Measurements from ENCODE around the gene CELF1. TPM values are rescaled to one million over a fixed set of nuclear protein-coding genes. Genes with fewer than 3 reads are reported as not detected.
A peak's percentile ranks its signal among the peaks of the same experiment; 100 is the strongest.

Gene CELF1
- total RNA-seq, 4 donors from 2014 or later, result 87.3 to 144 (median 111) TPM

DNA sequence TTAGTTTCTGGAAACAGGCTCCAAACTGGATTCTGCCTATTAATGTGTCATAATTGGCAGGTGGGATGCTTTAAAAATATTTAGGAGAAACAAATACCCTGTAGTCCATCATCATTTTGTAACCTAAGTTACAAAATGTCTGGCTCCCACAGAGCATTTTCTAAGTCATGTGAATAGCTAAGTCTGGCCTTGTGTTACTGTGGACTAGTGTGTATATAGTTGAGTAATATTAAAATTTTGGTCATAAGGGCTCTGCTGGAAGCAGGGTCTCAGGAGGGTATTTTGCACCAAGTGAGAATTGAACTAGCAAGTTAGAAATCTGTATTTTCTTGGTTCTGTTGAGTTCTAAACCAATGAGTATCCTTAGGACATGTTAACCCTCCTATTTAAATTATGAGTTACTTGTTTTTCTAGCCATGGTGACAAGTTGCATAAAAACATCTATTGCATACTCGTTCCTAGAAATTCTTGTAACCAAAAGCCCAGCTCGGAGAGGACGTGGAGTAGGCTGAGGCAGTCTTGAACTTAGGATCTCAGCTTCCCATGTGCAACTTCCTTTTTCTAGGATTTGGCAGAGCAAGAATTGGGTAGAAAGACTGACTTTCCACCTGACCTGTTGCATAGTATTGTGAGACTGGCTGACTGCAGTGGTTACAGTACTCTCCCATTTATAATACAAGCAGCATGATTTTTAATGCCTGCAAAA, 17.9 kb upstream of the CELF1 start:
- Histone ChIP-seq H3K4me1 (peaks cover 3 to 16% of the 10 kb centered on the region in 2 donors), H3K36me3 (peaks cover 21 to 40% of the 10 kb centered on the region in 2 donors), H3K9me3 (no peaks in the 10 kb centered on the region), H3K4me3 (replicated peaks in 1 of 3) (no peak overlapping the region), H3K27me3 (no peaks in the 10 kb centered on the region), H3K27ac (no peak overlapping the region)
- no peak for DNase-seq
- TF ChIP-seq POLR2A (IDR thresholded peaks at IDR 0.05), result no peak
- TF ChIP-seq, protein P1, sequence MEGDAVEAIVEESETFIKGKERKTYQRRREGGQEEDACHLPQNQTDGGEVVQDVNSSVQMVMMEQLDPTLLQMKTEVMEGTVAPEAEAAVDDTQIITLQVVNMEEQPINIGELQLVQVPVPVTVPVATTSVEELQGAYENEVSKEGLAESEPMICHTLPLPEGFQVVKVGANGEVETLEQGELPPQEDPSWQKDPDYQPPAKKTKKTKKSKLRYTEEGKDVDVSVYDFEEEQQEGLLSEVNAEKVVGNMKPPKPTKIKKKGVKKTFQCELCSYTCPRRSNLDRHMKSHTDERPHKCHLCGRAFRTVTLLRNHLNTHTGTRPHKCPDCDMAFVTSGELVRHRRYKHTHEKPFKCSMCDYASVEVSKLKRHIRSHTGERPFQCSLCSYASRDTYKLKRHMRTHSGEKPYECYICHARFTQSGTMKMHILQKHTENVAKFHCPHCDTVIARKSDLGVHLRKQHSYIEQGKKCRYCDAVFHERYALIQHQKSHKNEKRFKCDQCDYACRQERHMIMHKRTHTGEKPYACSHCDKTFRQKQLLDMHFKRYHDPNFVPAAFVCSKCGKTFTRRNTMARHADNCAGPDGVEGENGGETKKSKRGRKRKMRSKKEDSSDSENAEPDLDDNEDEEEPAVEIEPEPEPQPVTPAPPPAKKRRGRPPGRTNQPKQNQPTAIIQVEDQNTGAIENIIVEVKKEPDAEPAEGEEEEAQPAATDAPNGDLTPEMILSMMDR (IDR thresholded peaks at IDR 0.05), result no peak
- intact Hi-C loops (cut with DNase I), result no loop called here
- 88 to 93% methylated on average over 3 of the region's 3 CpGs for WGBS, 2 donors

DNA sequence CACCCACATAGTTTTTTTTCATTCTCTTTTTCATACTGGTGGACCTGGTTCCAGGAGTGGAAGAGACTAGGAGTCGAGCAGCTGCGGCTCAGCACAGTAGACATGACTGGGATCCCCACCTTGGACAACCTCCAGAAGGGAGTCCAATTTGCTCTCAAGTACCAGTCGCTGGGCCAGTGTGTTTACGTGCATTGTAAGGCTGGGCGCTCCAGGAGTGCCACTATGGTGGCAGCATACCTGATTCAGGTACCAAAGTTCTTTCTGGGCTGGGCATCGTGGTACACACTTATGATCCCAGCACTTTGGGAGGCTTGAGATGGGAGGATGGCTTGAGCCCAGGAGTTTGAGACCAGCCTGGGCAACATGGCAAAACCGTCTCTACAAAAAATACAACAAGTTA, 16.7 kb upstream of the CELF1 start:
- TF ChIP-seq POLR2A (IDR thresholded peaks at IDR 0.05), result no peak
- TF ChIP-seq, protein P1 (IDR thresholded peaks at IDR 0.05), result no peak
- Histone ChIP-seq H3K36me3 (peaks cover 18 to 32% of the 10 kb centered on the region in 2 donors), H3K27ac (no peak overlapping the region), H3K4me1 (peaks cover 8 to 21% of the 10 kb centered on the region in 2 donors), H3K4me3 (replicated peaks in 1 of 3) (no peak overlapping the region), H3K27me3 (no peaks in the 10 kb centered on the region), H3K9me3 (no peaks in the 10 kb centered on the region)
- WGBS, 2 donors, result 91 to 100% methylated on average over 7 of the region's 7 CpGs
- no peak for DNase-seq
- intact Hi-C loops (cut with DNase I), result no loop called here

DNA sequence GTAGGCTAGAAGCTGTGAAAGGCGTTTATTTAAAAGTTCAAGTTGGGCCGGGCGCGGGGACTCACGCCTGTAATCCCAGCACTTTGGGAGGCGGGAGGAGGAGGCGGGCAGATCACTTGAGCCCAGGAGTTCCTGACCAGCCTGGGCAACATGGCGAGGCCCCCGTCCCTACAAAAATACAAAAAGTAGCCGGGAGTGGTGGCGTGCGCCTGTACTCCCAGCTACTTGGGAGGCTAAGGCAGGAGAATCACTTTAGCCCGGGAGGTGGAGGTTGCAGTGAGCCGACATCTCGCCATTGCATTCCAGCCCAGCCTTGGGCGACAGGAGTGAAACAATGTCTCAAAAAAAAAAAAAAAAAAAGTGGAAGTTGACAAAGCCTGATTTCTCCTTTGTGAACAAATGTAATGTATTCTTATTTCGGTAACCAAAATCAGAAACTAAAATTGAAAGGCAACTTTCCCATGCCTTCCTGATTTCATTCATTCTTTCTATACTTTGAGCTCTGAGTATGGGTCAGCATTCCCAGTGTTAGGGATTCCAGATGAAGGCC, 13.3 kb upstream of the CELF1 start:
- intact Hi-C loops (cut with DNase I), result no loop called here
- Histone ChIP-seq H3K36me3 (peaks cover 0 to 3% of the 10 kb centered on the region in 2 donors), H3K4me1 (peaks cover 8 to 12% of the 10 kb centered on the region in 2 donors), H3K9me3 (no peaks in the 10 kb centered on the region), H3K27me3 (no peaks in the 10 kb centered on the region), H3K27ac (peak overlapping the region in 2 of 3 donors; percentile 75 to 76), H3K4me3 (replicated peaks in 1 of 3) (peak overlapping the region; percentile 90 to 96 (median 91))
- WGBS, 2 donors, result 40 to 51% methylated on average over 12 to 17 of the region's 17 CpGs
- DNase-seq, result no peak
- TF ChIP-seq, protein P1 (IDR thresholded peaks at IDR 0.05), result no peak
- TF ChIP-seq POLR2A (IDR thresholded peaks at IDR 0.05), result no peak

DNA sequence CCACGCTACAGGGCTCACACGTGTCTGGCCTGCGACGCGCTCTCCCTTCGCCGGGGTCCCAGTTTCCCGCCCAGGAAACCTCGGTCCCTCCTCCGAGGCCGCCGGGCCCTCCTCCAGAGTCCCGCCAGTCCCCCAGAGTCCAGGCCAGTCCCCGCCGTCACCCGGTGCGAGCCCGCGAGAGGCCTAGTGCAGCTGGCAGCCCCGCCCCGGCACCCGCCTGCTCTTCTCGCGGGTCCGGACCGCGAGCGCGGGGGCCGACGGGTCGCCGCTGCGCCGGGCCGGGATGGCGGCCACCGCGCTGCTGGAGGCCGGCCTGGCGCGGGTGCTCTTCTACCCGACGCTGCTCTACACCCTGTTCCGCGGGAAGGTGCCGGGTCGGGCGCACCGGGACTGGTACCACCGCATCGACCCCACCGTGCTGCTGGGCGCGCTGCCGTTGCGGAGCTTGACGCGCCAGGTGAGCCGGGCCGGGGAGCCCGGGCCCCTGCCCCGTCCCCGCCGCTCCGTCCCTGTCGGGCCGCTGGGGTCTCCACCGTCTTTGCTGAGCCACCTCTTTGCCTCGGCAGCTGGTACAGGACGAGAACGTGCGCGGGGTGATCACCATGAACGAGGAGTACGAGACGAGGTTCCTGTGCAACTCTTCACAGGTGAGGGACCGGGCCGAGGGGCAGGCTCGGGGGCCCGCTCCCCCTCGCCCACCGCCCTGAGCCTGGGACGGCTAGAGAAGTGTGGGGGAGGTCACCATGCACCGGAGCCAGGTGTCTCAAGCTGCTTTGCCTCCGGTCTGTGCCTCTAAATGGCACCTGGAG, 12.6 kb upstream of the CELF1 start, which contains the start of gene PTPMT1:
PTPMT1 (plus strand) TSS at position 260 of the 809 bp plus-strand sequence; CDS start at position 284, 24 bp downstream.
- WGBS, 2 donors, result 3 to 33% methylated on average over 1 to 14 of the region's 86 CpGs
- peak; percentile 72 to 77 for DNase-seq
- Histone ChIP-seq H3K27ac (peak within 1 kb of the TSS; percentile 57 to 76 (median 75)), H3K27me3 (no peaks in the 10 kb centered on the region), H3K36me3 (no peaks in the 10 kb centered on the region), H3K4me3 (replicated peaks in 1 of 3) (peak within 1 kb of the TSS; percentile 90 to 96 (median 91)), H3K9me3 (no peaks in the 10 kb centered on the region), H3K4me1 (peaks cover 8 to 12% of the 10 kb centered on the region in 2 donors)
- intact Hi-C loops (cut with DNase I), result no loop called here
- TF ChIP-seq, protein P1 (IDR thresholded peaks at IDR 0.05), result no peak
- peak; percentile 8 to 70 for TF ChIP-seq POLR2A (IDR thresholded peaks at IDR 0.05)

Measured in thyroid gland (tissue), 4 donors.